H9 (cell line): ENCODE results near the gene EDNRA. TPM values are rescaled to one million over a fixed set of nuclear protein-coding genes. Genes with fewer than 3 reads are reported as not detected.

Source experiments
- DNase-seq: peaks from one replicate; pipeline ENCODE4 v3.0.0-alpha.2; 2017
- H2AFZ ChIP-seq: one replicate; pipeline ENCODE4 v1.6.1; 2013; ENCODE audit warnings: mild to moderate bottlenecking, low read length, control low read depth, moderate library complexity
- H2AK5ac ChIP-seq: 2 replicates; pipeline ENCODE4 v1.6.1; 2013; ENCODE audit warnings: low read length, control low read depth, mixed read lengths; ENCODE audit not compliant: insufficient read length
- H2BK120ac ChIP-seq: one replicate; pipeline ENCODE4 v1.6.1; 2013; ENCODE audit warnings: low read depth, mild to moderate bottlenecking, low read length, control low read depth, inconsistent platforms; ENCODE audit not compliant: poor library complexity, severe bottlenecking
- H2BK12ac ChIP-seq: 2 replicates; pipeline ENCODE4 v1.6.1; 2013; ENCODE audit warnings: low read length, control low read depth, mixed read lengths, low read depth; ENCODE audit not compliant: insufficient read length
- H2BK15ac ChIP-seq: 2 replicates; pipeline ENCODE4 v1.6.1; 2013; ENCODE audit warnings: low read depth, low read length, control low read depth
- H2BK20ac ChIP-seq: one replicate; pipeline ENCODE4 v1.6.1; 2013; ENCODE audit warnings: low read depth, mild to moderate bottlenecking, low read length, control low read depth, inconsistent platforms; ENCODE audit not compliant: poor library complexity, severe bottlenecking
- H2BK5ac ChIP-seq: 2 replicates; pipeline ENCODE4 v1.6.1; 2013; ENCODE audit warnings: low read length, control low read depth, mixed read lengths; ENCODE audit not compliant: insufficient read length
- H3K14ac ChIP-seq: 2 replicates; pipeline ENCODE4 v1.6.1; 2013; ENCODE audit warnings: low read length, control low read depth; ENCODE audit not compliant: insufficient read depth
- H3K18ac ChIP-seq: 2 replicates; pipeline ENCODE4 v1.6.1; 2013; ENCODE audit warnings: low read depth, mild to moderate bottlenecking, mixed read lengths, low read length, control low read depth; ENCODE audit not compliant: insufficient read length
- H3K23ac ChIP-seq: 2 replicates; pipeline ENCODE4 v1.6.1; 2013; ENCODE audit warnings: low read length, control low read depth, mixed read lengths, low read depth; ENCODE audit not compliant: insufficient read length
- H3K23me2 ChIP-seq: 2 replicates; pipeline ENCODE4 v1.6.1; 2013; ENCODE audit warnings: low read depth, mild to moderate bottlenecking, mixed read lengths, low read length, control low read depth; ENCODE audit not compliant: insufficient read length, poor library complexity, severe bottlenecking
- H3K27ac ChIP-seq: 2 replicates; pipeline ENCODE4 v1.5.1; 2013; ENCODE audit warnings: low read length, control low read depth, mixed read lengths, low read depth; ENCODE audit not compliant: insufficient read length
- H3K27me3 ChIP-seq: 2 replicates; pipeline ENCODE4 v1.6.1; 2013; ENCODE audit warnings: low read length, control low read depth, inconsistent platforms; ENCODE audit not compliant: insufficient read depth
- H3K4ac ChIP-seq: 2 replicates; pipeline ENCODE4 v1.6.1; 2013; ENCODE audit warnings: low read depth, mild to moderate bottlenecking, control low read depth, inconsistent platforms, low read length, moderate library complexity
- H3K4me1 ChIP-seq: 2 replicates; pipeline ENCODE4 v1.6.1; 2013; ENCODE audit warnings: low read length, control low read depth, inconsistent platforms; ENCODE audit not compliant: insufficient read depth
- H3K4me2 ChIP-seq: 2 replicates; pipeline ENCODE4 v1.6.1; 2013; ENCODE audit warnings: low read length, control low read depth, mixed read lengths; ENCODE audit not compliant: insufficient read length, insufficient read depth
- H3K56ac ChIP-seq: 2 replicates; pipeline ENCODE4 v1.6.1; 2013; ENCODE audit warnings: low read depth, mild to moderate bottlenecking, mixed read lengths, low read length, control low read depth; ENCODE audit not compliant: insufficient read length
- H3K79me1 ChIP-seq: 2 replicates; pipeline ENCODE4 v1.6.1; 2013; ENCODE audit warnings: low read depth, mild to moderate bottlenecking, moderate library complexity, low read length, control low read depth, inconsistent platforms; ENCODE audit not compliant: insufficient read depth, poor library complexity, severe bottlenecking
- H3K79me2 ChIP-seq: 2 replicates; pipeline ENCODE4 v1.6.1; 2013; ENCODE audit warnings: low read length, control low read depth, inconsistent platforms; ENCODE audit not compliant: insufficient read depth
- H3K9ac ChIP-seq: 2 replicates; pipeline ENCODE4 v1.6.1; 2013; ENCODE audit warnings: low read length, control low read depth, mixed read lengths; ENCODE audit not compliant: insufficient read length; ENCODE audit errors: extremely low read depth
- H3K9me3 ChIP-seq: one replicate; pipeline ENCODE4 v1.6.1; 2013; ENCODE audit warnings: low read depth, low read length, inconsistent platforms; ENCODE audit not compliant: control insufficient read depth
- H3T11ph ChIP-seq: one replicate; pipeline ENCODE4 v1.6.1; 2013; ENCODE audit warnings: mild to moderate bottlenecking, low read length, control low read depth, inconsistent platforms
- H4K20me1 ChIP-seq: one replicate; pipeline ENCODE4 v1.6.1; 2013; ENCODE audit not compliant: control insufficient read depth, insufficient read length, insufficient read depth
- H4K5ac ChIP-seq: 2 replicates; pipeline ENCODE4 v1.6.1; 2013; ENCODE audit warnings: low read depth, mild to moderate bottlenecking, mixed read lengths, low read length, control low read depth; ENCODE audit not compliant: insufficient read length
- H4K8ac ChIP-seq: replicated peaks from 2 replicates; pipeline ENCODE4 v1.6.1; 2013; ENCODE audit warnings: low read length, control low read depth, mixed read lengths, low read depth; ENCODE audit not compliant: insufficient read length
- H4K91ac ChIP-seq: 2 replicates; pipeline ENCODE4 v1.6.1; 2013; ENCODE audit warnings: low read depth, mild to moderate bottlenecking, moderate library complexity, mixed read lengths, low read length, control low read depth; ENCODE audit not compliant: insufficient read length
- H3K27ac Mint-ChIP-seq, 3 experiments: 2 replicates in 2 of 3; 3 replicates in 1 of 3; pipeline ENCODE4 v1.8.0; 2020 to 2021; ENCODE audit warnings: mixed read lengths in 3 of 3, mild to moderate bottlenecking in 1 of 3, moderate library complexity in 1 of 3
- H3K27me3 Mint-ChIP-seq: 2 replicates; pipeline ENCODE4 v1.8.0; 2021; ENCODE audit warnings: low read depth, mild to moderate bottlenecking, moderate library complexity, mixed read lengths
- H3K36me3 Mint-ChIP-seq, 3 experiments: 2 replicates in 2 of 3; 3 replicates in 1 of 3; pipeline ENCODE4 v1.8.0; 2020 to 2021; ENCODE audit warnings: low read depth in 3 of 3, mixed read lengths in 3 of 3; ENCODE audit not compliant: insufficient read depth in 1 of 3
- H3K4me1 Mint-ChIP-seq, 2 experiments: 2 replicates each; pipeline ENCODE4 v1.8.0; 2020; ENCODE audit warnings: mixed read lengths in 2 of 2
- H3K4me3 Mint-ChIP-seq, 2 experiments: 2 replicates in 1 of 2; 3 replicates in 1 of 2; pipeline ENCODE4 v1.8.0; 2020 to 2021; ENCODE audit warnings: mild to moderate bottlenecking in 2 of 2, mixed read lengths in 2 of 2, moderate library complexity in 1 of 2
- H3K9me3 Mint-ChIP-seq, 2 experiments: 2 replicates in 1 of 2; 3 replicates in 1 of 2; pipeline ENCODE4 v1.8.0; 2020; ENCODE audit warnings: mild to moderate bottlenecking in 2 of 2, mixed read lengths in 2 of 2, moderate library complexity in 1 of 2
- whole genome bisulfite sequencing: extraction: QIAGEN DNeasy Blood & Tissue Kit; methylation state at CpG from one replicate; pipeline ENCODE4 v1.1.7; 2013; ENCODE audit warnings: missing lambda C conversion rate, low lambda C conversion rate, mixed read lengths; ENCODE audit not compliant: insufficient read length; ENCODE audit errors: extremely low coverage; 5-methylcytosine and 5-hydroxymethylcytosine counted together
- total RNA-seq: library from RNA; stranded (reverse); gene quantifications from 2 replicates; pipeline ENCODE4 v1.2.1, GENCODE V29; 2021
- TF ChIP-seq, protein P1 (sequence below): fragments of 200-600 bp; sonication (generic); conservative IDR thresholded peaks from 3 replicates; pipeline ENCODE4 v1.8.0; 2021; ENCODE audit warnings: antibody characterized with exemption, mild to moderate bottlenecking

EDNRA gene
- total RNA-seq, 1 experiment from 2014 or later, result 1.6 TPM

DNA sequence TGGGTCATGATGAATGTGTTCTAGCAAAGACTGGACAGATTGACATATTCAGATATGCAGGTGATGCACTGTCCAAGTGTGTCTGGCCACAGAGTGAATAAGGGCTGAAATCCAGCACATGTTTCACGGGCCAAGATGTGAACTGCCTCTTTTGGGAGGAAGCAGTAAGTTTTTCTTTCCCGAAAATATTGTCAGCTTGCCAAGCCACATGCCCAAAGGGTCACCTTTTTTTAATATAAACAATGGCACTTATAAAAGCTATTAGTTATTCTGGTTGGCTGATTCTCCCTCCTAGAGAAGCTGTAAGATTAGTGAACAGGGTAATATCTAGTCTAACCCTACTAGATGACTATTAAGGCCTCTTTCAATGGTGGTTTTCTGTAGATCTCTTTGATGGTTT, 1.5 kb upstream of the EDNRA start:
- TF ChIP-seq, protein P1, sequence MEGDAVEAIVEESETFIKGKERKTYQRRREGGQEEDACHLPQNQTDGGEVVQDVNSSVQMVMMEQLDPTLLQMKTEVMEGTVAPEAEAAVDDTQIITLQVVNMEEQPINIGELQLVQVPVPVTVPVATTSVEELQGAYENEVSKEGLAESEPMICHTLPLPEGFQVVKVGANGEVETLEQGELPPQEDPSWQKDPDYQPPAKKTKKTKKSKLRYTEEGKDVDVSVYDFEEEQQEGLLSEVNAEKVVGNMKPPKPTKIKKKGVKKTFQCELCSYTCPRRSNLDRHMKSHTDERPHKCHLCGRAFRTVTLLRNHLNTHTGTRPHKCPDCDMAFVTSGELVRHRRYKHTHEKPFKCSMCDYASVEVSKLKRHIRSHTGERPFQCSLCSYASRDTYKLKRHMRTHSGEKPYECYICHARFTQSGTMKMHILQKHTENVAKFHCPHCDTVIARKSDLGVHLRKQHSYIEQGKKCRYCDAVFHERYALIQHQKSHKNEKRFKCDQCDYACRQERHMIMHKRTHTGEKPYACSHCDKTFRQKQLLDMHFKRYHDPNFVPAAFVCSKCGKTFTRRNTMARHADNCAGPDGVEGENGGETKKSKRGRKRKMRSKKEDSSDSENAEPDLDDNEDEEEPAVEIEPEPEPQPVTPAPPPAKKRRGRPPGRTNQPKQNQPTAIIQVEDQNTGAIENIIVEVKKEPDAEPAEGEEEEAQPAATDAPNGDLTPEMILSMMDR, result no peak
- H3K27ac ChIP-seq, result no peak overlapping the region

More for the DNA sequence above, 1.5 kb upstream of the EDNRA start:
- Histone ChIP-seq H2BK12ac (no peak overlapping the region), H2AK5ac (no peak overlapping the region), H2AFZ (no peak overlapping the region), H3K27me3 (peaks cover 13% of the 10 kb centered on the region; the same call in 1 of the 2 replicates), H3K79me2 (no peaks in the 10 kb centered on the region; the same call in 1 of the 2 replicates), H3K79me1 (no peaks in the 10 kb centered on the region), H3K4me1 (peaks cover 2% of the 10 kb centered on the region; the same call in 1 of the 2 replicates), H4K5ac (no peak overlapping the region), H4K91ac (no peak overlapping the region), H3K14ac (no peak overlapping the region), H2BK15ac (no peak overlapping the region), H2BK120ac (no peak overlapping the region), H4K20me1 (no peaks in the 10 kb centered on the region), H3K23ac (no peak overlapping the region), H3K4me2 (no peak overlapping the region), H3K4ac (no peak overlapping the region), H3K9me3 (no peaks in the 10 kb centered on the region), H3K56ac (no peak overlapping the region), H4K8ac (no peak overlapping the region), H3K18ac (no peak overlapping the region), H2BK20ac (no peak overlapping the region), H3K23me2 (peaks cover 9% of the 10 kb centered on the region), H3T11ph (no peak overlapping the region), H3K9ac (no peak overlapping the region), H2BK5ac (no peak overlapping the region)
- H3K27me3 Mint-ChIP-seq, result peaks cover 43% of the 10 kb centered on the region
- H3K4me3 Mint-ChIP-seq, result no peak overlapping the region
- no peak for DNase-seq
- no CpG with 5 or more reads among the region's 2 CpGs for WGBS
- H3K9me3 Mint-ChIP-seq, result no peaks in the 10 kb centered on the region; a peak in 1 of 5 replicates
- no peaks in the 10 kb centered on the region for H3K36me3 Mint-ChIP-seq
- H3K4me1 Mint-ChIP-seq, result peaks cover 12 to 17% of the 10 kb centered on the region in 2 experiments; a peak in 3 of 4 replicates
- no peak overlapping the region for H3K27ac Mint-ChIP-seq
